Endothelial cell of umbilical vein (primary cell): Measurements from ENCODE around the gene TBC1D7. TPM values are rescaled to one million over a fixed set of nuclear protein-coding genes. Genes with fewer than 3 reads are reported as not detected.

Source experiments
- BruUV-seq: library from RNA; stranded (reverse); fragments of 400-500 nt; replicated peaks from 2 replicates; lab custom pipeline; 2021; lab: Mats Ljungman, UMichigan
- CTCF ChIA-PET: fragments of 300-600, 350-600 bp; sonication (Branson Sonifier 250); formaldehyde crosslinking; loops from one replicate; lab custom pipeline; 2021; ENCODE audit warnings: antibody characterized with exemption, inconsistent platforms; lab: Charles Lee
- POLR2A ChIA-PET: fragments of 300-600, 350-600 bp; sonication (Branson Sonifier 250); formaldehyde crosslinking; loops from one replicate; lab custom pipeline; 2021; ENCODE audit warnings: antibody characterized with exemption, inconsistent platforms; lab: Charles Lee
- DNase-seq: peaks from one replicate; pipeline ENCODE4 v3.0.0-alpha.2; 2011; ENCODE audit warnings: low read depth, low spot score
- FAIRE-seq: peaks from 2 replicates; lab custom pipeline; 2011; peaks lifted over from hg19 to GRCh38; lab: Jason Lieb, UNC
- H2AFZ ChIP-seq: 2 replicates; pipeline ENCODE4 v1.6.0; 2012; ENCODE audit warnings: low read depth, low read length, control low read depth, inconsistent platforms
- H3K27ac ChIP-seq: 2 replicates; pipeline ENCODE4 v1.5.1; 2011; ENCODE audit warnings: low read depth, mild to moderate bottlenecking, control low read depth, low read length, moderate library complexity; ENCODE audit not compliant: insufficient read depth
- H3K27me3 ChIP-seq, 2 experiments: 2 replicates each; pipeline versions ENCODE4 v1.6.0 to v1.6.1; 2011; ENCODE audit warnings: low read length in 2 of 2, mixed read lengths in 1 of 2; ENCODE audit not compliant: control insufficient read depth in 2 of 2, insufficient read depth in 2 of 2
- H3K36me3 ChIP-seq, 2 experiments: 2 replicates in 1 of 2; 3 replicates in 1 of 2; pipeline ENCODE4 v1.5.1; 2011; ENCODE audit warnings: low read length in 2 of 2, mild to moderate bottlenecking in 1 of 2, moderate library complexity in 1 of 2; ENCODE audit not compliant: control insufficient read depth in 2 of 2, insufficient read depth in 2 of 2; ENCODE audit errors: extremely low read depth in 1 of 2
- H3K4me1 ChIP-seq: 3 replicates; pipeline ENCODE4 v1.5.1; 2011; ENCODE audit warnings: mild to moderate bottlenecking, low read length; ENCODE audit not compliant: control insufficient read depth, insufficient read depth; ENCODE audit errors: extremely low read depth
- H3K4me2 ChIP-seq: 2 replicates; pipeline ENCODE4 v1.6.1; 2011; ENCODE audit warnings: low read length, control low read depth, mixed read lengths; ENCODE audit not compliant: insufficient read depth
- H3K4me3 ChIP-seq, 3 experiments: fragments of 200-600 bp in 1 of 3; sonication (generic), shearing (Covaris generic) in 1 of 3; replicated peaks in 1 of 3; 2 replicates each; pipeline ENCODE4 v1.5.1; 2011 to 2016; ENCODE audit warnings: control low read depth in 3 of 3, low read length in 3 of 3, mild to moderate bottlenecking in 2 of 3, inconsistent platforms in 1 of 3, low read depth in 1 of 3, moderate library complexity in 1 of 3; ENCODE audit not compliant: insufficient read depth in 1 of 3
- H3K79me2 ChIP-seq: 2 replicates; pipeline ENCODE4 v1.6.0; 2012; ENCODE audit warnings: low read length, inconsistent platforms; ENCODE audit not compliant: control insufficient read depth, insufficient read depth
- H3K9ac ChIP-seq: replicated peaks from 2 replicates; pipeline ENCODE3; 2011; ENCODE audit warnings: low read length, control low read depth; ENCODE audit not compliant: insufficient read depth; ENCODE audit errors: extremely low read depth
- H3K9me1 ChIP-seq: replicated peaks from 3 replicates; pipeline ENCODE4 v1.6.0; 2011; ENCODE audit warnings: mild to moderate bottlenecking, low read length; ENCODE audit not compliant: control insufficient read depth, insufficient read depth; ENCODE audit errors: extremely low read depth
- H3K9me3 ChIP-seq: replicated peaks from 2 replicates; pipeline ENCODE4 v1.5.1; 2012; ENCODE audit warnings: low read length, inconsistent platforms; ENCODE audit not compliant: control insufficient read depth, insufficient read depth
- H4K20me1 ChIP-seq: replicated peaks from 2 replicates; pipeline ENCODE3; 2011; ENCODE audit warnings: mild to moderate bottlenecking, low read length; ENCODE audit not compliant: control insufficient read depth, insufficient read depth; ENCODE audit errors: extremely low read depth
- EZH2 ChIP-seq: IDR thresholded peaks from 2 replicates; pipeline ENCODE4 v1.6.1; 2012; ENCODE audit warnings: borderline replicate concordance, low read depth, mild to moderate bottlenecking, moderate library complexity, low read length, inconsistent platforms; ENCODE audit not compliant: severe bottlenecking
- FOS ChIP-seq: IDR thresholded peaks from 2 replicates; pipeline ENCODE4 v1.6.1; 2011; ENCODE audit warnings: mild to moderate bottlenecking, low read length, moderate library complexity, borderline replicate concordance; ENCODE audit not compliant: insufficient read depth
- GATA2 ChIP-seq: IDR thresholded peaks from 2 replicates; pipeline ENCODE4 v1.7.0; 2011; ENCODE audit warnings: low read depth, mild to moderate bottlenecking, moderate library complexity, mixed read lengths, low read length; ENCODE audit not compliant: insufficient read length, insufficient read depth
- JUN ChIP-seq: IDR thresholded peaks from 2 replicates; pipeline ENCODE4 v1.6.1; 2011; ENCODE audit warnings: borderline replicate concordance, low read depth; ENCODE audit not compliant: insufficient read length, insufficient read depth
- MYC ChIP-seq: IDR thresholded peaks from one replicate; pipeline ENCODE4 v1.6.1; 2011; ENCODE audit warnings: mild to moderate bottlenecking, low read depth, low read length
- POLR2A ChIP-seq: IDR thresholded peaks from 2 replicates; pipeline ENCODE4 v1.6.1; 2012; ENCODE audit warnings: low read depth, mild to moderate bottlenecking, control low read depth, low read length
- POLR2AphosphoS5 ChIP-seq: IDR thresholded peaks from 2 replicates; pipeline ENCODE4 v1.6.1; 2012; ENCODE audit warnings: low read depth, mild to moderate bottlenecking, control low read depth, low read length, moderate library complexity; ENCODE audit not compliant: insufficient read depth
- dilution Hi-C: fragments of 300-500 bp; cut with MboI; formaldehyde crosslinking; loops from one replicate; pipeline ENCODE4 v1.15.0; 2019; ENCODE audit warnings: low sequenced_read_pairs; ENCODE audit not compliant: extremely low pct_ligation_motif_present
- intact Hi-C: fragments of 100-400 bp; cut with micrococcal nuclease; formaldehyde crosslinking; loops from one replicate; pipeline ENCODE4 v1.10.0; 2022
- polyA plus RNA-seq, 4 experiments: library from polyadenylated mRNA; depleted of rRNA in 3 of 4; stranded (reverse) in 3 of 4; unstranded in 1 of 4; fragments of >200 nt; gene quantifications; 2 replicates each; pipeline versions ENCODE4 v1.2.1 to v1.2.3, GENCODE V29; 2011 to 2012; ENCODE audit warnings: missing spikeins in 1 of 4
- total RNA-seq: library from RNA; stranded (reverse); gene quantifications from 2 replicates; pipeline ENCODE4 v1.2.3, GENCODE V29; 2021
- TF ChIP-seq, protein P1 (sequence below), 2 donors: IDR thresholded peaks; 1 replicate in 1 of 2; 2 replicates in 1 of 2; pipeline ENCODE4 v1.5.1; 2011; ENCODE audit warnings: low read length in 2 of 2, mild to moderate bottlenecking in 2 of 2, moderate library complexity in 2 of 2, control low read depth in 1 of 2, inconsistent platforms in 1 of 2, low read depth in 1 of 2; ENCODE audit not compliant: insufficient read depth in 1 of 2; ENCODE audit errors: extremely low read depth in 1 of 2
- TF ChIP-seq, protein P2 (sequence below): IDR thresholded peaks from 2 replicates; pipeline ENCODE4 v1.6.1; 2011; ENCODE audit not compliant: insufficient read depth, insufficient read length

Gene TBC1D7
- total and polyA plus RNA-seq, 2 donors (not counting 3 experiments of a cell fraction or from before 2014, with no cell fraction given) = 26.6 to 28.1 TPM

DNA sequence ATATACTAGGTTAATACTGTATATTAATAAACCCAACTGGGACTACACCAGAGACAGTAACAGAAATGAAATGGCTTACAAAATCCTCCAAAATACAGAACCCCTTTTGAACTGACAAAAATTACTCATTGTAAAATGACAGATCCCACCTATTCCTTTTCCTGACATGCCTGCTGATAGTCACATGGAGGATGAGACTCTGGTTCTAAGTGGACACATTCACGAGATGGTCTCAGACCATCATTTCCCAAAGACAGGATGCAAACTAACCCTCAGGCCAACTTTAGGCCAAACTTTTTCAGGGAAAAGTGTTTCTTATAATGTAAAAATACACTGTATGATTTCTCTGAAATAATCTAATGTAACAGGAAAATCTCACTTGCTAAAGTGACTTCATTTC is 22.5 kb downstream of the TBC1D7 start:
- ChIA-PET POLR2A (no interaction called here), CTCF (interaction anchor here (3.5 kb wide), 1 partner anchor 395 kb away, joined by 23 read pairs; no protein-coding TSS in a partner anchor)
- Histone ChIP-seq H3K9ac (no peak overlapping the region), H3K4me1 (peaks cover 49% of the 10 kb centered on the region), H3K4me2 (no peak overlapping the region), H3K9me1 (no peaks in the 10 kb centered on the region), H2AFZ (no peak overlapping the region), H4K20me1 (no peaks in the 10 kb centered on the region), H3K79me2 (no peaks in the 10 kb centered on the region), H3K27me3 (no peaks in the 10 kb centered on the region), H3K9me3 (no peaks in the 10 kb centered on the region), H3K27ac (no peak overlapping the region), H3K36me3 (peaks cover 0 to 4% of the 10 kb centered on the region in 2 experiments), H3K4me3 (no peak overlapping the region)
- intact Hi-C loops (loop anchor here (10.0 kb wide), 3 partner anchors 391 to 671 kb away; partner anchors contain the start of gene RANBP9), dilution Hi-C loops (no loop called here)
- TF ChIP-seq FOS (no peak), MYC (no peak), POLR2AphosphoS5 (no peak), POLR2A (no peak), EZH2 (no peak), JUN (no peak), GATA2 (no peak)
- TF ChIP-seq, protein P1, sequence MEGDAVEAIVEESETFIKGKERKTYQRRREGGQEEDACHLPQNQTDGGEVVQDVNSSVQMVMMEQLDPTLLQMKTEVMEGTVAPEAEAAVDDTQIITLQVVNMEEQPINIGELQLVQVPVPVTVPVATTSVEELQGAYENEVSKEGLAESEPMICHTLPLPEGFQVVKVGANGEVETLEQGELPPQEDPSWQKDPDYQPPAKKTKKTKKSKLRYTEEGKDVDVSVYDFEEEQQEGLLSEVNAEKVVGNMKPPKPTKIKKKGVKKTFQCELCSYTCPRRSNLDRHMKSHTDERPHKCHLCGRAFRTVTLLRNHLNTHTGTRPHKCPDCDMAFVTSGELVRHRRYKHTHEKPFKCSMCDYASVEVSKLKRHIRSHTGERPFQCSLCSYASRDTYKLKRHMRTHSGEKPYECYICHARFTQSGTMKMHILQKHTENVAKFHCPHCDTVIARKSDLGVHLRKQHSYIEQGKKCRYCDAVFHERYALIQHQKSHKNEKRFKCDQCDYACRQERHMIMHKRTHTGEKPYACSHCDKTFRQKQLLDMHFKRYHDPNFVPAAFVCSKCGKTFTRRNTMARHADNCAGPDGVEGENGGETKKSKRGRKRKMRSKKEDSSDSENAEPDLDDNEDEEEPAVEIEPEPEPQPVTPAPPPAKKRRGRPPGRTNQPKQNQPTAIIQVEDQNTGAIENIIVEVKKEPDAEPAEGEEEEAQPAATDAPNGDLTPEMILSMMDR (IDR thresholded peaks at IDR 0.05; ENCODE audit: extremely low read depth in 1 of 2, insufficient read depth in 1 of 2, low read depth in 1 of 2, low read length in 2 of 2) = no peak
- TF ChIP-seq, protein P2, sequence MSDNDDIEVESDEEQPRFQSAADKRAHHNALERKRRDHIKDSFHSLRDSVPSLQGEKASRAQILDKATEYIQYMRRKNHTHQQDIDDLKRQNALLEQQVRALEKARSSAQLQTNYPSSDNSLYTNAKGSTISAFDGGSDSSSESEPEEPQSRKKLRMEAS = no peak
- DNase-seq (no peak), FAIRE-seq (no peak)
- no TSS peak for BruUV-seq
